Measurements from ENCODE around the gene CXXC5.

CXXC5 gene

DNA sequence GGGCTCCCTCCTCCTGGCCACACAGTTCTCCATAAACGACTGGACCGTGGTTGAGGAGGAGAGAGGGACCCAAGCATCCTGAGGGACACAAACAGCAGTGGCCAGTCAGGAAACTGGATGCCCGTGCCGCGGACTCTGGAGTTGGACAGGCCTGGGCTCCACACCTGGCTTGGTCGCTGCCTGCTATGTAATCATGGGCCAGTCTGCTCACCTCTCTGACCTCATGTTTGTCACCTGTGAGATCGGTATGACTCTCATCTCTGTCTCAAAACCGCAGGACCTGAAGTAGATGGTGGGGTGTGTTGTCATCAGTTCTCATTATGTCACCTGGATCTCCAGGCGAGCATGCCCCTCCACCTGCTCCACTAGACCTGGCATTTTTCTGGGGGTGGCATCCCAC, 14.5 kb downstream of the CXXC5 start:
- peak; percentile 77 for FAIRE-seq
- no peak for DNase-seq (ENCODE audit: insufficient read length)
- no peak for TF ChIP-seq POLR2A (IDR thresholded peaks at IDR 0.05; ENCODE audit: low read depth, low read length)
- no peak for TF ChIP-seq TAF1 (IDR thresholded peaks at IDR 0.05; ENCODE audit: borderline replicate concordance, low read depth, low read length)
- 0 out of 2 replicates have a peak, but pooled peaks have one; percentile 17 for TF ChIP-seq POLR2AphosphoS5 (IDR thresholded peaks at IDR 0.05; ENCODE audit: low read depth, low read length)

DNA sequence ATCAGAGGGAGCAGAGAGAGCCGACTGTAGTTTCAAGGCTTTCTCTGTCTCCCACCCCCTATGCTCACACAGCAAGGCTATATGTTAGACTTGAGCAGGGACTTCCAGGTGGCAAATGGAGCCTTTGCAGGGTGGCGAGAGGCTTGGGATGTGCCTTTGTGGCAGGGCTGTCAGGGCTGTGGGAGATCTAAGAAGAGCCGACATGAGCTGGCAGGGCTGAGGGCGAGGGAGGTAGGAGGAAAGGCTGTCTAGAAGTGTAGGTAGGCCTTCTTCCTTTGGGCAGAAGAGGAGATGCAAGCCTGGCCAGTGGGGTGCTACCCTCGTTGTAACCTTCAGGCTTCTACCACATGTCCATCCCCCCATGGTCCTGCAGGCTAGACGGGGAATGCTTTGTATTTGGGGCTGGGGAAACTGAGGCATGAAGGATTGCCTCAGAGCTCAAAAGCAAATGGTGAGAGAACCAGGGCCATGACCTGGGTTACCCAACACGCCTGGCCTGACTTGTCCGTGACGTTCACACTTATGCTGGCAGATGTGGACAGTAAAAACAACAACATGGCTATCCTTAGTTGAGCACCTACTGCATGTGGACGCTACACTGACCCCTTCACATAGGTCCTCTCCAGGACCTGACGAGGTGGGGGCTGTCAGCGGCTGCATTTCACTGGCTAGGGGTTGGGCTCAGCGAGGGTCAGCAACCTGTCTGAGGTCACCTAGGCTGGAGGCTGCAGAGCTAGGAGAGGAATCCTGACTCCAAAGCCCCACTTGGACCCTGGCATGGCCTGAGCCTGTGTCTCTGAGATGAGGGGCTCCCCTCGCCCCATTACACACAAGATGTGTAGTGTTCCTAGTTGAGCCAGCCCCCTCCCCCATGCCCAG, 15.3 kb downstream of the CXXC5 start:
- DNase-seq (ENCODE audit: insufficient read length) (no peak), FAIRE-seq (peak; percentile 65)
- TF ChIP-seq POLR2AphosphoS5 (IDR thresholded peaks at IDR 0.05; ENCODE audit: low read depth, low read length) (no peak), TAF1 (IDR thresholded peaks at IDR 0.05; ENCODE audit: borderline replicate concordance, low read depth, low read length) (no peak), POLR2A (IDR thresholded peaks at IDR 0.05; ENCODE audit: low read depth, low read length) (no peak)

DNA sequence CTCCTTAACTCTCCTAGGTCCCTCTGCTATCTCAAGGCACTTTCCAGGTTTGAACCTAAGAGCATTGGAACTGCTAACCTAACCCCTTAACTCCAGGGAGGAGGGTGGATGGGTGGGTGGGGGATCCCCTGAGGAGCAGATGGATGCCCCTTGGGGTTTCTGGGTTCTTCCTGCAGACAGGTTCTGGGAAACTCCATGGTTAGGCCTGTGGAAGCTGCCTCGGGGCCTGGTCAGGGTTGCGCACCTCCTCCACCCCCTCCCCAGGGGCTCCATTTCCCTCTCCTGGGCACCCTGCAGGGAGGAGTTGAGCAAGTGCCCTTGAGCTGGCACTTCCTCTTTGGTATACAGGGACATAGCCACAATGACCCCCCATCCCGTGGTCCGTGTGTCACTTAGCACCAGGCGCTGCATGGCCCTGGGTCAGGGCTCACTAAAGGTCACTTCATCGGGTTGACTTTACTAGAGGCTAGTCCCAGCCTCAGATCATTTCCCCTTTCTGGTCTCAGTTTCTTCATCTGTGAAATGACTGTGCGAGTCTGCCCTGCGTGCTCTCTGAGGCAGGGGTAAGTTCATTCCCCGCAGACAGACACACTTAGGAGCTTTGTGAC, 16.0 kb downstream of the CXXC5 start:
- no peak for TF ChIP-seq POLR2AphosphoS5 (IDR thresholded peaks at IDR 0.05; ENCODE audit: low read depth, low read length)
- TF ChIP-seq POLR2A (IDR thresholded peaks at IDR 0.05; ENCODE audit: low read depth, low read length) = no peak
- no peak for TF ChIP-seq TAF1 (IDR thresholded peaks at IDR 0.05; ENCODE audit: borderline replicate concordance, low read depth, low read length)

DNA sequence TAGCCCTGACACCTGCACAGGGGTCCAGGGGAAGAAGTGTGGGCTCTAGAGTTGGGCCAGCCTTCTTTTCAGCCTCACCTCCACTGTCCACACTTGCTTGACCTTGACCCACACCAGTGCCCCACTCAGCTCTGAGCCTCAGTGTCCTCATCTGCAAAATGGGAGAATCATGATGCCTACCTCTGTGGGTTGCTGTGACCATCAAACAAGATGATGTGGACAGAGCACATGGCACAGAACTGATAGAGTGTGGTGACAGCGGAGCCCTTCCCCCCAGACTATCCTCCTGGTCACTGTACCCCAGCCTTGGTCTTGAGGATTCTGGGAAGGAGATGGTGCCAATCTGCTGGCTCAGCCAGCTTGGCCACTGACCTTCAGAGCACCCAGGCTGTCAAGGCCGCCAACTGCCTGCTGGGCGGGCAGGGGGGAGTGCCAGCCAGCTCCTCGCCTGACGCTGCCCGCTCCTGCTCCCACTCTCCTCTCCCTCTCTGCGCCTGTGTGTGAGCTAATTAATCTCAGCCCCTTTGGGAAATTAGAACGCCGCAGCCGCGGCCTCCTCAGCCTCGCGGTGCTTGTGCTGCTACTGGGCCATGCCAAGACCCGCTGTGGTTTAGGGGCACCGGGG, 16.7 kb downstream of the CXXC5 start:
- TF ChIP-seq POLR2A (IDR thresholded peaks at IDR 0.05; ENCODE audit: low read depth, low read length) (no peak), POLR2AphosphoS5 (IDR thresholded peaks at IDR 0.05; ENCODE audit: low read depth, low read length) (no peak), TAF1 (IDR thresholded peaks at IDR 0.05; ENCODE audit: borderline replicate concordance, low read depth, low read length) (no peak)
- FAIRE-seq (no peak), DNase-seq (ENCODE audit: insufficient read length) (no peak)

More for the DNA sequence above, 16.0 kb downstream of the CXXC5 start:
- FAIRE-seq = peak; percentile 90
- DNase-seq (ENCODE audit: insufficient read length) = peak; percentile 78

DNA sequence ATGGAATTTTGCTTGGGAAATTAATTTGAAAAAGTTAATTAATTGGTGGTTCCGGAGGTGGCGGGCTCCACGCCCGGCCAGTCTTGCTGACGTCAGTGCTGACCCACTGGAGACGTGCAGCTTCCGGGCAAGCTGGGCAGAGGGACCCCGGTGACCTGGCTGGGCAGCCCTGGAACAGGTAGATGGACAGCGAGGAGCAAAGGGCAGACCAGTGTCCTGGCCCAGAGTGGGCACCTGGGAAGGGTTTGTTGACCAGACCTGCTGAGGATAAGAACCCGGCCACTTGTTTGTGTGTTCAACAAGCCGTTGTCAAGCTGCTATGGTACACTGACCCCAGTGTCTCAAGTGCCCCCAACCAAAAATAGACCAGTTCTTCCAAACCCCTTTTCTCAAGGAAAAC, 17.5 kb downstream of the CXXC5 start:
- TF ChIP-seq TAF1 (IDR thresholded peaks at IDR 0.05; ENCODE audit: borderline replicate concordance, low read depth, low read length) (no peak), POLR2A (IDR thresholded peaks at IDR 0.05; ENCODE audit: low read depth, low read length) (no peak), POLR2AphosphoS5 (IDR thresholded peaks at IDR 0.05; ENCODE audit: low read depth, low read length) (no peak)
- no peak for FAIRE-seq
- DNase-seq (ENCODE audit: insufficient read length) = no peak

DNA sequence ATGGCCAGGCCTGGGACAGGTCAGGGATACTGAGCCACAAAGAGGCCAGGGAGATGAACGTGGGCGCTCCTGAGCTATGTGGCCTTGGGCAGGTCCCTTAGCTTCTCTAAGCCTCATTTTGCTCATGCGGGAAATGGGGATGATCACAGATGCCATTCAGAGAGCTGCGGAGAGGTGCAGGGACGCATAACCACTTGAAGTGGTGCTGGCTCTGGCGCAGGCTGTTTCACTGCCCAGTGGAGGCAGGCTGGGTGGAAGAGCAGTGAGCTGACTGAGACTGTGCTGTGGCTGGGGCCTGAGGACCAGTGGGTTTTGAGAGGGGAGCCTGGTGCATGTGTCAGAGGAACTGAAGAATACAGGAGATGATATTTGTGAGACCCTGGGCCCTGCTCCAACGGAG, 18.4 kb downstream of the CXXC5 start:
- no peak for FAIRE-seq
- DNase-seq (ENCODE audit: insufficient read length) = no peak
- no peak for TF ChIP-seq POLR2AphosphoS5 (IDR thresholded peaks at IDR 0.05; ENCODE audit: low read depth, low read length)
- no peak for TF ChIP-seq TAF1 (IDR thresholded peaks at IDR 0.05; ENCODE audit: borderline replicate concordance, low read depth, low read length)

DNA sequence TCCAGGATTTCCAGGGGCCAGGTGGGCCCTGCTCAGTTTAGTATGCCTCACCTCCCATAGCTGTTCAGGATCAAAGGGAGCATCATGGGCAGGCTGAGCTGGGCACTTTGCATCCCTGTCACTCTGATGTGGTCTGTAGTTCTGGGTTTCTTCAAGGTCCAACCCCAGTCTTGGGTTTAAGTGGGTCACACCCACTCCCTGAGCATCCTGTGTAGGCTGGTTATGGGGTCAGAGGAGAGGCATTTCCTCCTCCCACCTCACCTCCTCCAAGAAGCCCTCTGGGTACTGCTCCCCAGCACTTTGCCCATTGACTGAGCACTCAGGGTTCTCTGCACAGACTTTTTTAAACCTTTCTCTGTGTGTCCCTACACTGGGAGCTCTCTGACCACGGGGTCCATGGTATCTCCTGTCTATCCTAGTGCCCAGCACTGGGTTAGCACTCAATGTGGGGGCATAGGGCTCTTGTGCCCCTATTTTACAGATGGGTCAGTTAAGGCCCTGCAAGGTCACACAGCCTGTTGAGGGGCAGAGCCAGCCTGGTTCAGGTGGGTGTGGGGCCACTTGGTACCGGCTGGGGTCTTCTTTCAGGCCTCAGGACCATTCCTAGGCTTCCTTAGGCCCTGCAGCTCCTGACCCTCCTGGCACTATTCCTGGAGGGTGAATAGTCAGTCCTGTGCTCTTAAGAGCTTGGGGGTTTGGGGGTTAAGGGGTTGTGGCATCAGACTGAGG, 19.0 kb downstream of the CXXC5 start:
- DNase-seq (ENCODE audit: insufficient read length) (no peak), FAIRE-seq (peak; percentile 68)
- TF ChIP-seq TAF1 (IDR thresholded peaks at IDR 0.05; ENCODE audit: borderline replicate concordance, low read depth, low read length) (no peak), POLR2A (IDR thresholded peaks at IDR 0.05; ENCODE audit: low read depth, low read length) (no peak), POLR2AphosphoS5 (IDR thresholded peaks at IDR 0.05; ENCODE audit: low read depth, low read length) (no peak)

DNA sequence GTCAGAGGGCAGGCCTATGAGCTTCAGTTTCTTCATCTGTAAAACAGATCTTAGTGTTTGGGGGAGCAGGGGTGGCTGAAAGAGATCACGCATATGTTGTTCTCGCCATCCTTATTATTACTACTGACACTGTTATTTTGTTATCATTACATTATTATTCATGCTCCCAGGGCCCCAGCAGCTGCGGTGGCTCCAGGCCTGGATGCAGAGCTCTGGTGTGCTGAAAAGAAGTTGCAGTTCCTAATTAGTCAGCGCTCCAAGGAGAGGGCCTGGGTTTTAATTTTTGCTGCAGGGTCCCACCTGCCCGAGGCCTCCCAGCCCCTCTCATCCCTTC, 19.5 kb downstream of the CXXC5 start:
- DNase-seq (ENCODE audit: insufficient read length) = no peak
- TF ChIP-seq POLR2AphosphoS5 (IDR thresholded peaks at IDR 0.05; ENCODE audit: low read depth, low read length) = no peak
- TF ChIP-seq POLR2A (IDR thresholded peaks at IDR 0.05; ENCODE audit: low read depth, low read length) = no peak
- no peak for TF ChIP-seq TAF1 (IDR thresholded peaks at IDR 0.05; ENCODE audit: borderline replicate concordance, low read depth, low read length)
- FAIRE-seq = peak; percentile 14

DNA sequence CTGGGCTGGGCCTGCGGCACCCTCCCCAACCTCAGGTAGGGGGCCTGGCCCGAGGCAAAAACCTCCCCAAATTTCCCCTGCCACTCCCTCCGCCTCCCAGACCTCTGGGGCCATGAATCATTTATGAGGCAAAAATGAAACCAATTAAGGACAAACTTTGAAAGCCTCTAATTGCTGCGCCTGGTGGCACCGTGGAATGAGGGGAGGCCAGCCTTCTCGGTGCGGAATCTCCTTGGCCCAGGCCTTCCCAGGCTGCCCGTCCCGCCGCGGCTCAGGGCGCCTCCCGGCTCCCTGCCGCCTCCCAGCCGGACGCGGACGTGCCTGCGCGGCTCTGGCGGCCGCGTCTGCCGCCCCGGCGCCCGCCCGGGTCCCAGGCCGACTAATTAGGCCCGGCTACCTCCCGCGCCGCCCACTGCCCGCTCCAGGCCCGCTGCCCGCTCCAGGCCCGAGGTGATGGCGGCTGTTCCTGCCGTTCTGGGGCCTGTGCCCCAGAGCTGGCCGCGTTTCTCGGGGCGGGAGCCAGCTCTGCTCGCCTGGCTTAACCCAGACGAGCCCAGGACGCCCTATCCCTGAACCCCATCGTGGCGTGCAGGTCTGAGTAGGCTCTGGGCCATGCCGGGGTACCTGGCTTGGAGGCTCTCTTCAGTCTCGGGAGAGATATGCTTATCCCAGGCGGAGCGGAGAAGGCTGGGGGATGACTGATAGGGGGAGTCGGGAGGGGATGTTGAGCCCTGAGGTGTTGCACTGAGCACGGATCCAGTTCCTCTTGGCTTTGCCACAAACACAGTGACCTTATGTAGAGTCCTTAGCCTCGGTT, 20.1 kb downstream of the CXXC5 start:
- DNase-seq (ENCODE audit: insufficient read length) = peak; percentile 54
- TF ChIP-seq POLR2A (IDR thresholded peaks at IDR 0.05; ENCODE audit: low read depth, low read length) = peak; percentile 38; the same call in 1 of the 2 replicates
- TF ChIP-seq POLR2AphosphoS5 (IDR thresholded peaks at IDR 0.05; ENCODE audit: low read depth, low read length) = no peak
- FAIRE-seq = peak; percentile 60

DNA sequence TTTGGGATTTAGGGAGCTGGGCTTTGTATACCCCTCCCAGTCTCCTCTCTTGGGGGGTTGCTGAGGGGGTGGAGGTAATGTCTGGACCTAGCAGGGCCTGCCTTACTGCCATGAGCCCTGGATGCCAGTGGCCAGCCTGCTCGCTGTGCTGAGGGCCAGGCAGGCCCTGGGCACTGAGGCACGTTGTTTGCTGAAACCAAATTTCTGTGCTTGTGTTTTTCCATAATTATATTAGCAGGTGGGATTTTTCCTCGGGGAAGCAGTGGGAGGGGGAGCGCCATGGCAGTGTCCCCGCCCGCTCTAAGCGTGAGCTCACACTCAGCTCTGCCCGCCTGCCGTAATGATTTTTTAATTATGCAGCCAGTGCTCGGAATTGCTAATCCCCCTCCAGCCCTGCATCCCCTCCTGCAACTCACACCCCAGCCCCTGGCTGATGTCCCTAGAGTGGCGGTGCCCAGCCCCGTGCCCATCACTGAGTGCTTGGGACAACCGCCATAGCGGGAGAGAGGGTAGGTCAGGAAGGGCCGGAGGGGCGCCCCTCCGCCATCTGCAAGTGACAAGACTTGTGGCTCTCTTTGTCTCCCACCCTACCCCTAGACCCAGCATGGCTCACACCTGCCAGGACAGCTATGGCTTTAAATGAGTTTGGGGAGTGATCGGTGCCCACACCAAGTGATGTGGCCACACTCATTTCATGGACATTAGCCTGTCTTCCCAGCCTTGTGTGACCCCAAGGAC, 20.9 kb downstream of the CXXC5 start:
- TF ChIP-seq POLR2AphosphoS5 (IDR thresholded peaks at IDR 0.05; ENCODE audit: low read depth, low read length) (no peak), POLR2A (IDR thresholded peaks at IDR 0.05; ENCODE audit: low read depth, low read length) (0 out of 2 replicates have a peak, but pooled peaks have one; percentile 24), TAF1 (IDR thresholded peaks at IDR 0.05; ENCODE audit: borderline replicate concordance, low read depth, low read length) (no peak)
- DNase-seq (ENCODE audit: insufficient read length) (no peak), FAIRE-seq (peak; percentile 73)

Data from GM12892 (cell line).